Measurements from ENCODE around the gene ETV3. TPM values are rescaled to one million over a fixed set of nuclear protein-coding genes. Genes with fewer than 3 reads are reported as not detected.

Gene ETV3
- total and polyA plus RNA-seq, 4 donors, result 12.0 to 15.5 (median 13.2) TPM

GRCh38 chr1:157135070-157135469 is 3.1 kb downstream of the ETV3 start:
- H3K9me3 ChIP-seq (ENCODE audit: control insufficient read depth, insufficient read depth, low read length), result no peaks in the 10 kb centered on the region
- peaks cover 16% of the 10 kb centered on the region for H3K4me1 ChIP-seq (ENCODE audit: control insufficient read depth, insufficient read depth, low read length)
- H3K36me3 ChIP-seq (ENCODE audit: control insufficient read depth, insufficient read depth, low read length), result peaks cover 21% of the 10 kb centered on the region
- H3K27me3 ChIP-seq (ENCODE audit: control insufficient read depth, insufficient read depth, low read length), result no peaks in the 10 kb centered on the region
- H3K4me3 ChIP-seq (ENCODE audit: low read depth, low read length), result no peak overlapping the region
- no peak for DNase-seq (ENCODE audit: low read depth in 4 of 6, low spot score in 6 of 6)
- 89% methylated on average over 2 of the region's 2 CpGs for WGBS (ENCODE audit: insufficient coverage)
- no peak overlapping the region for H3K27ac ChIP-seq (ENCODE audit: low read depth, low read length)

GRCh38 chr1:157134442-157134841 is 3.8 kb downstream of the ETV3 start:
- 93% methylated on average over 3 of the region's 4 CpGs for WGBS (ENCODE audit: insufficient coverage)

GRCh38 chr1:157133426-157133825 is 4.8 kb downstream of the ETV3 start:
- DNase-seq (ENCODE audit: low read depth in 4 of 6, low spot score in 6 of 6), result no peak
- Histone ChIP-seq H3K4me1 (ENCODE audit: control insufficient read depth, insufficient read depth, low read length) (peaks cover 10% of the 10 kb centered on the region), H3K27ac (ENCODE audit: low read depth, low read length) (no peak overlapping the region), H3K9me3 (ENCODE audit: control insufficient read depth, insufficient read depth, low read length) (no peaks in the 10 kb centered on the region), H3K27me3 (ENCODE audit: control insufficient read depth, insufficient read depth, low read length) (no peaks in the 10 kb centered on the region), H3K36me3 (ENCODE audit: control insufficient read depth, insufficient read depth, low read length) (peaks cover 21% of the 10 kb centered on the region), H3K4me3 (ENCODE audit: low read depth, low read length) (no peak overlapping the region)
- WGBS (ENCODE audit: insufficient coverage), result no CpG with 5 or more reads among the region's 2 CpGs

More at GRCh38 chr1:157134442-157134841, 3.8 kb downstream of the ETV3 start:
- H3K36me3 ChIP-seq (ENCODE audit: control insufficient read depth, insufficient read depth, low read length), result peaks cover 21% of the 10 kb centered on the region
- no peaks in the 10 kb centered on the region for H3K27me3 ChIP-seq (ENCODE audit: control insufficient read depth, insufficient read depth, low read length)
- no peak overlapping the region for H3K4me3 ChIP-seq (ENCODE audit: low read depth, low read length)
- DNase-seq (ENCODE audit: low read depth in 4 of 6, low spot score in 6 of 6), result no peak
- peaks cover 16% of the 10 kb centered on the region for H3K4me1 ChIP-seq (ENCODE audit: control insufficient read depth, insufficient read depth, low read length)
- H3K9me3 ChIP-seq (ENCODE audit: control insufficient read depth, insufficient read depth, low read length), result no peaks in the 10 kb centered on the region
- no peak overlapping the region for H3K27ac ChIP-seq (ENCODE audit: low read depth, low read length)

- Histone ChIP-seq H3K36me3 (ENCODE audit: control insufficient read depth, insufficient read depth, low read length) (peaks cover 22% of the 10 kb centered on the region), H3K4me3 (ENCODE audit: low read depth, low read length) (no peak overlapping the region), H3K4me1 (ENCODE audit: control insufficient read depth, insufficient read depth, low read length) (peaks cover 9% of the 10 kb centered on the region), H3K9me3 (ENCODE audit: control insufficient read depth, insufficient read depth, low read length) (no peaks in the 10 kb centered on the region), H3K27ac (ENCODE audit: low read depth, low read length) (no peak overlapping the region), H3K27me3 (ENCODE audit: control insufficient read depth, insufficient read depth, low read length) (no peaks in the 10 kb centered on the region)
- no CpG with 5 or more reads among the region's 2 CpGs for WGBS (ENCODE audit: insufficient coverage)
- DNase-seq (ENCODE audit: low read depth in 4 of 6, low spot score in 6 of 6), result no peak
These were observed 5.5 kb downstream of the ETV3 start for GRCh38 chr1:157132616-157133167.

- 100% methylated on average over 2 of the region's 5 CpGs for whole genome bisulfite sequencing (ENCODE audit: insufficient coverage)
- no peaks in the 10 kb centered on the region for H3K9me3 ChIP-seq (ENCODE audit: control insufficient read depth, insufficient read depth, low read length)
- H3K36me3 ChIP-seq (ENCODE audit: control insufficient read depth, insufficient read depth, low read length), result peaks cover 26% of the 10 kb centered on the region
- no peaks in the 10 kb centered on the region for H3K27me3 ChIP-seq (ENCODE audit: control insufficient read depth, insufficient read depth, low read length)
- peaks cover 3% of the 10 kb centered on the region for H3K4me1 ChIP-seq (ENCODE audit: control insufficient read depth, insufficient read depth, low read length)
- H3K27ac ChIP-seq (ENCODE audit: low read depth, low read length), result no peak overlapping the region
- H3K4me3 ChIP-seq (ENCODE audit: low read depth, low read length), result no peak overlapping the region
- no peak for DNase-seq (ENCODE audit: low read depth in 4 of 6, low spot score in 6 of 6)
These were observed 6.1 kb downstream of the ETV3 start for GRCh38 chr1:157132111-157132510.

GRCh38 chr1:157131281-157131680 is 6.9 kb downstream of the ETV3 start:
- no CpG with 5 or more reads among the region's 4 CpGs for WGBS (ENCODE audit: insufficient coverage)
- Histone ChIP-seq H3K9me3 (ENCODE audit: control insufficient read depth, insufficient read depth, low read length) (no peaks in the 10 kb centered on the region), H3K4me1 (ENCODE audit: control insufficient read depth, insufficient read depth, low read length) (no peaks in the 10 kb centered on the region), H3K27ac (ENCODE audit: low read depth, low read length) (no peak overlapping the region), H3K4me3 (ENCODE audit: low read depth, low read length) (no peak overlapping the region), H3K27me3 (ENCODE audit: control insufficient read depth, insufficient read depth, low read length) (no peaks in the 10 kb centered on the region), H3K36me3 (ENCODE audit: control insufficient read depth, insufficient read depth, low read length) (peaks cover 34% of the 10 kb centered on the region)
- DNase-seq (ENCODE audit: low read depth in 4 of 6, low spot score in 6 of 6), result no peak

GRCh38 chr1:157124855-157125254 is 13.3 kb downstream of the ETV3 start:
- 77% methylated on average over 7 of the region's 7 CpGs for WGBS (ENCODE audit: insufficient coverage)
- no peak for DNase-seq (ENCODE audit: low read depth in 4 of 6, low spot score in 6 of 6)
- Histone ChIP-seq H3K27me3 (ENCODE audit: control insufficient read depth, insufficient read depth, low read length) (no peaks in the 10 kb centered on the region), H3K9me3 (ENCODE audit: control insufficient read depth, insufficient read depth, low read length) (no peaks in the 10 kb centered on the region), H3K27ac (ENCODE audit: low read depth, low read length) (no peak overlapping the region), H3K36me3 (ENCODE audit: control insufficient read depth, insufficient read depth, low read length) (peaks cover 31% of the 10 kb centered on the region), H3K4me1 (ENCODE audit: control insufficient read depth, insufficient read depth, low read length) (peaks cover 3% of the 10 kb centered on the region), H3K4me3 (ENCODE audit: low read depth, low read length) (no peak overlapping the region)

- H3K9me3 ChIP-seq (ENCODE audit: control insufficient read depth, insufficient read depth, low read length), result no peaks in the 10 kb centered on the region
- H3K27me3 ChIP-seq (ENCODE audit: control insufficient read depth, insufficient read depth, low read length), result no peaks in the 10 kb centered on the region
- H3K4me3 ChIP-seq (ENCODE audit: low read depth, low read length), result no peak overlapping the region
- no peak overlapping the region for H3K27ac ChIP-seq (ENCODE audit: low read depth, low read length)
- 100% methylated on average over 1 of the region's 2 CpGs for WGBS (ENCODE audit: insufficient coverage)
- no peaks in the 10 kb centered on the region for H3K4me1 ChIP-seq (ENCODE audit: control insufficient read depth, insufficient read depth, low read length)
- H3K36me3 ChIP-seq (ENCODE audit: control insufficient read depth, insufficient read depth, low read length), result peaks cover 12% of the 10 kb centered on the region
- no peak for DNase-seq (ENCODE audit: low read depth in 4 of 6, low spot score in 6 of 6)
These were observed 18.7 kb downstream of the ETV3 start for GRCh38 chr1:157119448-157119847.

GRCh38 chr1:157119008-157119407 is 19.2 kb downstream of the ETV3 start:
- no peak for DNase-seq (ENCODE audit: low read depth in 4 of 6, low spot score in 6 of 6)
- WGBS (ENCODE audit: insufficient coverage), result 78% methylated on average over 8 of the region's 9 CpGs
- H3K27ac ChIP-seq (ENCODE audit: low read depth, low read length), result no peak overlapping the region
- H3K36me3 ChIP-seq (ENCODE audit: control insufficient read depth, insufficient read depth, low read length), result peaks cover 12% of the 10 kb centered on the region
- H3K4me3 ChIP-seq (ENCODE audit: low read depth, low read length), result no peak overlapping the region
- H3K4me1 ChIP-seq (ENCODE audit: control insufficient read depth, insufficient read depth, low read length), result no peaks in the 10 kb centered on the region
- no peaks in the 10 kb centered on the region for H3K27me3 ChIP-seq (ENCODE audit: control insufficient read depth, insufficient read depth, low read length)
- H3K9me3 ChIP-seq (ENCODE audit: control insufficient read depth, insufficient read depth, low read length), result no peaks in the 10 kb centered on the region

- Histone ChIP-seq H3K27ac (ENCODE audit: low read depth, low read length) (no peak overlapping the region), H3K27me3 (ENCODE audit: control insufficient read depth, insufficient read depth, low read length) (peaks cover 3% of the 10 kb centered on the region), H3K4me1 (ENCODE audit: control insufficient read depth, insufficient read depth, low read length) (no peaks in the 10 kb centered on the region), H3K4me3 (ENCODE audit: low read depth, low read length) (no peak overlapping the region), H3K36me3 (ENCODE audit: control insufficient read depth, insufficient read depth, low read length) (peaks cover 9% of the 10 kb centered on the region), H3K9me3 (ENCODE audit: control insufficient read depth, insufficient read depth, low read length) (no peaks in the 10 kb centered on the region)
- no peak for DNase-seq (ENCODE audit: low read depth in 4 of 6, low spot score in 6 of 6)
- WGBS (ENCODE audit: insufficient coverage), result 78% methylated on average over 3 of the region's 4 CpGs
These were observed 20.6 kb downstream of the ETV3 start for GRCh38 chr1:157117527-157118057.

Data from spinal cord (tissue), 10 donors.